ENCODE data around the gene FYN. TPM values are rescaled to one million over a fixed set of nuclear protein-coding genes. Genes with fewer than 3 reads are reported as not detected.

The FYN gene
- total RNA-seq, 1 experiment from 2014 or later: 7.2 TPM

DNA sequence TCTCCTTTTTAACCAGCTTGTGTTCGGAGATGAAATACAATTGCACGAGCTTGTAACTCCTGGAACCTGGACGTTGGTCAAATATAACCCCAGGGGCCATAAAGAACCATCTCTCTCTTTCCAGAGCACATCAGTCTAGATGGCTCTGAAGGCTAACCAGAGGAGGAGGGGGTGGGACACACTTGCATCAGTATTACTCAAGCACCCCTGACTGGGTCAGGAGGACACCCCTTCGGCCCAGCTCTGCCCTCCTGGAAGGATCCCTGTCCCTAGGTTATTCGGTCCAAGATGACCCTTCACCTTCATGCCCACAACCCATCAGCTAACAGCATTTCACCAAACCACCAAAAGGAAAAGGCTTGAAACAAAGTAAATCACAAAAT lies 67.1 kb downstream of the FYN start:
- ChIA-PET CTCF (no interaction called here), POLR2A (no interaction called here)
- no TSS peak for BruUV-seq (replicated peaks)
- DNase-seq: no peak
- Histone ChIP-seq H3K27me3 (replicated peaks; ENCODE audit: control insufficient read depth, insufficient read depth, low read length) (no peaks in the 10 kb centered on the region), H3K4me3 (ENCODE audit: low read depth, low read length) (no peak overlapping the region), H3K9me3 (no peaks in the 10 kb centered on the region), H3K4me1 (no peaks in the 10 kb centered on the region), H3K36me3 (ENCODE audit: control insufficient read depth, insufficient read depth, low read length) (no peaks in the 10 kb centered on the region)
- no peaks in the 10 kb centered on the region for H3K27me3 Mint-ChIP-seq (ENCODE audit: insufficient read depth, unreplicated experiment)
- no peaks in the 10 kb centered on the region for H3K9me3 Mint-ChIP-seq (ENCODE audit: unreplicated experiment)
- no peaks in the 10 kb centered on the region for H3K4me1 Mint-ChIP-seq (ENCODE audit: low read depth, unreplicated experiment)
- intact Hi-C loops (cut with micrococcal nuclease; ENCODE audit: unreplicated experiment): no loop called here
- H3K36me3 Mint-ChIP-seq (ENCODE audit: insufficient read depth, unreplicated experiment): no peaks in the 10 kb centered on the region
- no peak overlapping the region for H3K4me3 Mint-ChIP-seq (ENCODE audit: unreplicated experiment)
- H3K27ac Mint-ChIP-seq (ENCODE audit: unreplicated experiment): no peak overlapping the region
- TF ChIP-seq, protein P1, sequence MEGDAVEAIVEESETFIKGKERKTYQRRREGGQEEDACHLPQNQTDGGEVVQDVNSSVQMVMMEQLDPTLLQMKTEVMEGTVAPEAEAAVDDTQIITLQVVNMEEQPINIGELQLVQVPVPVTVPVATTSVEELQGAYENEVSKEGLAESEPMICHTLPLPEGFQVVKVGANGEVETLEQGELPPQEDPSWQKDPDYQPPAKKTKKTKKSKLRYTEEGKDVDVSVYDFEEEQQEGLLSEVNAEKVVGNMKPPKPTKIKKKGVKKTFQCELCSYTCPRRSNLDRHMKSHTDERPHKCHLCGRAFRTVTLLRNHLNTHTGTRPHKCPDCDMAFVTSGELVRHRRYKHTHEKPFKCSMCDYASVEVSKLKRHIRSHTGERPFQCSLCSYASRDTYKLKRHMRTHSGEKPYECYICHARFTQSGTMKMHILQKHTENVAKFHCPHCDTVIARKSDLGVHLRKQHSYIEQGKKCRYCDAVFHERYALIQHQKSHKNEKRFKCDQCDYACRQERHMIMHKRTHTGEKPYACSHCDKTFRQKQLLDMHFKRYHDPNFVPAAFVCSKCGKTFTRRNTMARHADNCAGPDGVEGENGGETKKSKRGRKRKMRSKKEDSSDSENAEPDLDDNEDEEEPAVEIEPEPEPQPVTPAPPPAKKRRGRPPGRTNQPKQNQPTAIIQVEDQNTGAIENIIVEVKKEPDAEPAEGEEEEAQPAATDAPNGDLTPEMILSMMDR (IDR thresholded peaks at IDR 0.05; ENCODE audit: insufficient read depth in 1 of 2, low read depth in 1 of 2, low read length in 1 of 2, severe bottlenecking in 1 of 2, unreplicated experiment in 1 of 2): no peak

DNA sequence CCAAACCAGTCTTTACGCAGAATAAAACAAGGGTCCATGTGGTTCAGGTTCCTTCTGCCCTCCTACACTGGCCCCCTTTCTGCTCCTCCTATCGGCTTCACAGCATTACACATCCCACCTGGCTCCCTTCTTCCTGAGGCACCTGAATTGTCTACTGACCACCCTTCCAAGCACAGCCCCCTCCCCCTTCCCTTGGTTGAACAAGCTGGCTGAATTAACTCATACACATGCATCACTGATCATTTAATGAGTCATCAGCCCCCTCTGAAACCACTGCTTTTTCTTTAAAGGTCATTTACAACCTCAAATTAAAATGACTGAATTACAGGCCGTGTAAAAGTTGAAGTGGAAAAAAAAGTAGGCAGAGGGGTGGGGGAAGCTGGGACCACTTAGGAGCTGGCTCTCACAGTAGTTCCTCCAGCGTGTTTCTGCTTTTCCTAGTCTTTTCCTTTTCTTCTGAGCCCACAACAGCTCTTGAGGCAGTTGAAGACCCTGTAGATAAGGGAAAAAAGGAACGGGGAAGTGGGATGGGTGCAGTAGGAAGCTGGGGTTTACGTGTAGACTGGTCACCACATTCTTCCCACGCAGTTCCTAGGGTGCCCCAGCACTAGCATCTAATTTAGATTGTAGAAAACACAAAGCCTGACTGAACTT lies 67.6 kb downstream of the FYN start:
- H3K9me3 ChIP-seq: no peaks in the 10 kb centered on the region
- H3K4me3 ChIP-seq (ENCODE audit: low read depth, low read length): no peak overlapping the region
- no peaks in the 10 kb centered on the region for H3K27me3 ChIP-seq (replicated peaks; ENCODE audit: control insufficient read depth, insufficient read depth, low read length)
- POLR2A ChIA-PET: no interaction called here
- peaks cover 3% of the 10 kb centered on the region for H3K27me3 Mint-ChIP-seq (ENCODE audit: insufficient read depth, unreplicated experiment)
- no peaks in the 10 kb centered on the region for H3K4me1 Mint-ChIP-seq (ENCODE audit: low read depth, unreplicated experiment)
- no peaks in the 10 kb centered on the region for H3K9me3 Mint-ChIP-seq (ENCODE audit: unreplicated experiment)
- TF ChIP-seq, protein P1 (IDR thresholded peaks at IDR 0.05; ENCODE audit: insufficient read depth in 1 of 2, low read depth in 1 of 2, low read length in 1 of 2, severe bottlenecking in 1 of 2, unreplicated experiment in 1 of 2): no peak
- no peaks in the 10 kb centered on the region for H3K4me1 ChIP-seq
- intact Hi-C loops (cut with micrococcal nuclease; ENCODE audit: unreplicated experiment): no loop called here
- no TSS peak for BruUV-seq (replicated peaks)
- H3K36me3 Mint-ChIP-seq (ENCODE audit: insufficient read depth, unreplicated experiment): no peaks in the 10 kb centered on the region
- no peak overlapping the region for H3K27ac Mint-ChIP-seq (ENCODE audit: unreplicated experiment)
- H3K4me3 Mint-ChIP-seq (ENCODE audit: unreplicated experiment): no peak overlapping the region
- DNase-seq: no peak
- CTCF ChIA-PET: no interaction called here
- no peaks in the 10 kb centered on the region for H3K36me3 ChIP-seq (ENCODE audit: control insufficient read depth, insufficient read depth, low read length)

DNA sequence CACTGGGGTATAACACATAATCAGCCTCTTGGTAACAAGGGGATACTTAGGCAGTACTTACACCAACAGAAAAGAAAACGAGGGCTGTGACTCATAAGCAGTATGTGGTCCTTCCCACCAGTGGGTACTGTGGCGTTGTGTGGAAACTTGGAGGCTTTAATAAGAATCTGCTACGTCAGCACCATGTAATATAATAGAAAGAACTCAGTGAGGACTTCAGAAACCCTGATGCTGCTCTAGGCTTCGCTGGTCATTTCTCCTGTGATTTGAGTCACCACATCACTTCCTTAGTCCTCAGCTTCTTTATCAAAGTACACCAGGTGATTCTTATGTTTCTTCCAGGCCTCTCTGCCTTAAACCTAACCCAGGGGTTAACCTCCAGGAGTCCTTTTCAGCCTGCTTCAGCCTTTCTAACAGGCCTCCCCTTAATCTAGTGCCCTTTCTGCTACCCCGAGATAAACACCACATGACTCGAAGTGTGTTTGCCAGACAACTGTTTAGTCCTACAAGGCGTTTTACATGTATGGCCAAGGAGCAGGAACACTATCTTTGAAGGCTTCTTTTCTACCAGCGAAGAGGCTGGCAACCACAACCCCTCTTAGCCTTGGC lies 68.5 kb downstream of the FYN start:
- H3K4me1 ChIP-seq: no peaks in the 10 kb centered on the region
- TF ChIP-seq, protein P1 (IDR thresholded peaks at IDR 0.05; ENCODE audit: insufficient read depth in 1 of 2, low read depth in 1 of 2, low read length in 1 of 2, severe bottlenecking in 1 of 2, unreplicated experiment in 1 of 2): no peak
- no peak overlapping the region for H3K4me3 ChIP-seq (ENCODE audit: low read depth, low read length)
- intact Hi-C loops (cut with micrococcal nuclease; ENCODE audit: unreplicated experiment): no loop called here
- CTCF ChIA-PET: no interaction called here
- H3K4me3 Mint-ChIP-seq (ENCODE audit: unreplicated experiment): no peak overlapping the region
- H3K9me3 Mint-ChIP-seq (ENCODE audit: unreplicated experiment): no peaks in the 10 kb centered on the region
- no peak for DNase-seq
- peaks cover 8% of the 10 kb centered on the region for H3K27me3 Mint-ChIP-seq (ENCODE audit: insufficient read depth, unreplicated experiment)
- BruUV-seq (replicated peaks): no TSS peak
- H3K27ac Mint-ChIP-seq (ENCODE audit: unreplicated experiment): no peak overlapping the region
- POLR2A ChIA-PET: no interaction called here
- no peaks in the 10 kb centered on the region for H3K4me1 Mint-ChIP-seq (ENCODE audit: low read depth, unreplicated experiment)
- H3K9me3 ChIP-seq: no peaks in the 10 kb centered on the region
- no peaks in the 10 kb centered on the region for H3K36me3 ChIP-seq (ENCODE audit: control insufficient read depth, insufficient read depth, low read length)
- no peaks in the 10 kb centered on the region for H3K36me3 Mint-ChIP-seq (ENCODE audit: insufficient read depth, unreplicated experiment)
- no peaks in the 10 kb centered on the region for H3K27me3 ChIP-seq (replicated peaks; ENCODE audit: control insufficient read depth, insufficient read depth, low read length)
